Glutamatergic neuron (in vitro differentiated cells): ENCODE measurements around the gene MRC2. TPM values are rescaled to one million over a fixed set of nuclear protein-coding genes. Genes with fewer than 3 reads are reported as not detected.

Experiments used
- DNase-seq: peaks from one replicate; pipeline ENCODE4 v3.0.0; 2022
- H3K27ac Mint-ChIP-seq: one replicate; pipeline ENCODE4 v1.8.0; 2020; ENCODE audit warnings: mild to moderate bottlenecking, mixed read lengths, inconsistent platforms; ENCODE audit not compliant: unreplicated experiment
- H3K27me3 Mint-ChIP-seq: one replicate; pipeline ENCODE4 v1.8.0; 2020; ENCODE audit warnings: mild to moderate bottlenecking, moderate library complexity, mixed read lengths, inconsistent platforms; ENCODE audit not compliant: unreplicated experiment
- H3K36me3 Mint-ChIP-seq: one replicate; pipeline ENCODE4 v1.8.0; 2020; ENCODE audit warnings: mild to moderate bottlenecking, mixed read lengths, inconsistent platforms; ENCODE audit not compliant: unreplicated experiment
- H3K4me1 Mint-ChIP-seq: one replicate; pipeline ENCODE4 v1.8.0; 2020; ENCODE audit warnings: mild to moderate bottlenecking, low read depth, mixed read lengths, inconsistent platforms; ENCODE audit not compliant: unreplicated experiment
- H3K4me3 Mint-ChIP-seq: one replicate; pipeline ENCODE4 v1.8.0; 2020; ENCODE audit warnings: mild to moderate bottlenecking, mixed read lengths, inconsistent platforms; ENCODE audit not compliant: unreplicated experiment
- H3K9me3 Mint-ChIP-seq: one replicate; pipeline ENCODE4 v1.8.0; 2020; ENCODE audit warnings: mild to moderate bottlenecking, moderate library complexity, mixed read lengths, inconsistent platforms; ENCODE audit not compliant: unreplicated experiment
- total RNA-seq: library from RNA; stranded (reverse); fragmentation: NEBNext Ultra II Directional; extraction: Animal tissue kit (Norgen Biotek cat#: 25700); gene quantifications from one replicate; pipeline ENCODE4 v1.2.1, GENCODE V29; 2021; ENCODE audit not compliant: unreplicated experiment
- TF ChIP-seq, protein P1 (sequence below): fragments of 200-600 bp; sonication (generic); IDR thresholded peaks from one replicate; pipeline ENCODE4 v1.5.0; 2021; ENCODE audit not compliant: partially characterized antibody, unreplicated experiment

MRC2 gene
- total RNA-seq, 1 donor from 2014 or later = 24.0 TPM

DNA sequence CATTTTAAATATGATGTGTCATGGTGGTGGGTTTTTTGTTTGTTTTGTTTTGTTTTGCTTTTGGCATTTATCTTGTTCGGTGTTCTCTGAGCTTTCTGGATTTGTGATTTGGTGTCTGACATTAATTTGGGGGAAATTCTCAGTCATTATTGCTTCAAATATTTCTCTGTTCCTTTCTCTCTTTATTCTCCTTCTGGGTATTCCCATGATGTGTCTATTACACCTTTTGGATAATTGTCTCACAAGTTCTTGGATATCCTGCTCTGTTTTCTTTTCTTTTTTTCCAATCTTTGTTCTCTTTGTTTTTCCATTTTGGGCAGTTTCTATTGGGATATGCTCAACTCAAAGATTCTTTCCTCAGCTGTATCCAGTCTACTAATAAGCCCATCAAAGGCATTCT lies 92.1 kb downstream of the MRC2 start:
- DNase-seq = no peak
- peaks cover 6% of the 10 kb centered on the region for H3K36me3 Mint-ChIP-seq
- no peak overlapping the region for H3K27ac Mint-ChIP-seq
- H3K4me3 Mint-ChIP-seq = no peak overlapping the region
- H3K9me3 Mint-ChIP-seq = peaks cover 3% of the 10 kb centered on the region
- TF ChIP-seq, protein P1, sequence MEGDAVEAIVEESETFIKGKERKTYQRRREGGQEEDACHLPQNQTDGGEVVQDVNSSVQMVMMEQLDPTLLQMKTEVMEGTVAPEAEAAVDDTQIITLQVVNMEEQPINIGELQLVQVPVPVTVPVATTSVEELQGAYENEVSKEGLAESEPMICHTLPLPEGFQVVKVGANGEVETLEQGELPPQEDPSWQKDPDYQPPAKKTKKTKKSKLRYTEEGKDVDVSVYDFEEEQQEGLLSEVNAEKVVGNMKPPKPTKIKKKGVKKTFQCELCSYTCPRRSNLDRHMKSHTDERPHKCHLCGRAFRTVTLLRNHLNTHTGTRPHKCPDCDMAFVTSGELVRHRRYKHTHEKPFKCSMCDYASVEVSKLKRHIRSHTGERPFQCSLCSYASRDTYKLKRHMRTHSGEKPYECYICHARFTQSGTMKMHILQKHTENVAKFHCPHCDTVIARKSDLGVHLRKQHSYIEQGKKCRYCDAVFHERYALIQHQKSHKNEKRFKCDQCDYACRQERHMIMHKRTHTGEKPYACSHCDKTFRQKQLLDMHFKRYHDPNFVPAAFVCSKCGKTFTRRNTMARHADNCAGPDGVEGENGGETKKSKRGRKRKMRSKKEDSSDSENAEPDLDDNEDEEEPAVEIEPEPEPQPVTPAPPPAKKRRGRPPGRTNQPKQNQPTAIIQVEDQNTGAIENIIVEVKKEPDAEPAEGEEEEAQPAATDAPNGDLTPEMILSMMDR = no peak
- peaks cover 16% of the 10 kb centered on the region for H3K4me1 Mint-ChIP-seq
- no peaks in the 10 kb centered on the region for H3K27me3 Mint-ChIP-seq

DNA sequence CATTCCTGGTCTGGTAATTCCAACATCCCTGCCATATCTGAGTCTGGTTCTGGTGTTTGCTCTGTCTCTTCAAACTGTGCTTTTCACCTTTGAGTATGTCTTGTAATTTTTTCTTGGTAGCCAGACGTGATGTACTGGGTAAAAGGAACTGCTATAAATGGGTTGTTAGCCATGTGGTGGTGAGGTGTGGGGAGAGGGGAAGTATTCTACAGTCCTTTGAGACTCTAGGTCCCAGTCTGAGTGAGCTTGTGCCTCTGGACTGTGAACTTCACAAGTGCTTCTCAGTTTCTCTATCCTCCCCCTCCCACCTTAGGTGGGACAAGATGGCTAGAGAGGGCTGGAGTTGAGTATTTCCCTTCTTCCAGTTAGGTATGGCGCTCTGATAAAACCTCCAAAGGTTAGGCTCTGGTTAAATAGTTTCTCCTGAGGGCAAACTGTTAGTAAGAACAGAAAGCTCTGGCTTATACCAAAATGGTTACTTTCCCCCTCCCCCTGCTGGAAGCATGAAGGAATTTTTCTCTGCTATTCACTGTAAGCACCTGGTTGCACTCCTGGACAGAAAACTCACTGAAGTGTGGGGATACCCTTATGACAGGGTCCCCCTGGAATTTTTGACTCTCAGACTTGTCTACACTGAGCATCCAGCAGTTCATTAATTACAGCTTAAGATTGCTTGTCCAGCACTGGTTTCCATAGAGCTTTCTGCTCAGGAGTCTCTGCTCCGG lies 92.8 kb downstream of the MRC2 start:
- Mint-ChIP-seq H3K36me3 (peaks cover 6% of the 10 kb centered on the region), H3K27me3 (no peaks in the 10 kb centered on the region), H3K4me1 (peaks cover 22% of the 10 kb centered on the region), H3K9me3 (peaks cover 3% of the 10 kb centered on the region), H3K4me3 (no peak overlapping the region), H3K27ac (no peak overlapping the region)
- TF ChIP-seq, protein P1 = peak; percentile 36
- DNase-seq = no peak

DNA sequence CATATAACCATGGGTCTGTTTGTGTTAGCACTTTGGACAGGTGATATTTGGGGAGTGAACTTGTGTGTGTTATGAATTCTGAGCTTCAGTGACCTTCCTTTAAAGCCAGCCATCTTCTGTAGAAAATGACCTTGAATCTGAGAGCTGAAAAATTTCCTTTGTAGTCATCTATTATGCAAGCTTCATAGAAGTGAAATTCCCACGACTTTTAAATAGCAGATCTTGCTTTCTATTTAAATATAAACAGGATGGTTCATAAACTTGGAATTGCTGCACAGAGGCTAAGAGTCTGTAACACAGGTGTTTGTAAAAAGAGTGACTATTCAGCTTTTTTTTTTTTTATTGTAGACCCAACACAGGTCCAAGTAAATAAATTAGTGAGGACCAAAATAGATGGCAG lies 95.2 kb downstream of the MRC2 start:
- Mint-ChIP-seq H3K27ac (no peak overlapping the region), H3K9me3 (peaks cover 3% of the 10 kb centered on the region), H3K4me1 (peaks cover 25% of the 10 kb centered on the region), H3K36me3 (peaks cover 6% of the 10 kb centered on the region), H3K27me3 (no peaks in the 10 kb centered on the region), H3K4me3 (no peak overlapping the region)
- TF ChIP-seq, protein P1 = no peak
- no peak for DNase-seq

DNA sequence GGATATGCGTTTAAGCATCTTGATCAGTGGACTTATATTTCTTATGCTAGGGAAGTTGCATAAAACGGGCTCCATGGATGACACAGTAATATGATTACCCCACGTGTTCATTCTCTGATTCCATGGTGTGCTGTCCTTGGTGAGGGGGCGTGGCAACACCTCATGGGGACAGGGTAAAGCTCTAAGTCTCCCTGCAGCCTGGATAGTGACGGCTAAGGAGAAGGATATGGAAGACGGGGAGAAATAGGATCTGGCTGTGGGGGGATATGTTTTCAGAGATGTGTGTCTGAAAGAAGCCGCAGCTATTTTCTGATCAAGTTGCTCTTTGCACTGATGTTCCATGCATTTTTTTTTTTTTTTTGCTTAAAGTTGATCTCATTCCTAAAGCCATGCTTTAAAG lies 96.4 kb downstream of the MRC2 start:
- Mint-ChIP-seq H3K36me3 (peaks cover 6% of the 10 kb centered on the region), H3K4me1 (peaks cover 34% of the 10 kb centered on the region), H3K4me3 (no peak overlapping the region), H3K27me3 (peaks cover 2% of the 10 kb centered on the region), H3K9me3 (peaks cover 3% of the 10 kb centered on the region), H3K27ac (no peak overlapping the region)
- TF ChIP-seq, protein P1 = no peak
- DNase-seq = no peak

DNA sequence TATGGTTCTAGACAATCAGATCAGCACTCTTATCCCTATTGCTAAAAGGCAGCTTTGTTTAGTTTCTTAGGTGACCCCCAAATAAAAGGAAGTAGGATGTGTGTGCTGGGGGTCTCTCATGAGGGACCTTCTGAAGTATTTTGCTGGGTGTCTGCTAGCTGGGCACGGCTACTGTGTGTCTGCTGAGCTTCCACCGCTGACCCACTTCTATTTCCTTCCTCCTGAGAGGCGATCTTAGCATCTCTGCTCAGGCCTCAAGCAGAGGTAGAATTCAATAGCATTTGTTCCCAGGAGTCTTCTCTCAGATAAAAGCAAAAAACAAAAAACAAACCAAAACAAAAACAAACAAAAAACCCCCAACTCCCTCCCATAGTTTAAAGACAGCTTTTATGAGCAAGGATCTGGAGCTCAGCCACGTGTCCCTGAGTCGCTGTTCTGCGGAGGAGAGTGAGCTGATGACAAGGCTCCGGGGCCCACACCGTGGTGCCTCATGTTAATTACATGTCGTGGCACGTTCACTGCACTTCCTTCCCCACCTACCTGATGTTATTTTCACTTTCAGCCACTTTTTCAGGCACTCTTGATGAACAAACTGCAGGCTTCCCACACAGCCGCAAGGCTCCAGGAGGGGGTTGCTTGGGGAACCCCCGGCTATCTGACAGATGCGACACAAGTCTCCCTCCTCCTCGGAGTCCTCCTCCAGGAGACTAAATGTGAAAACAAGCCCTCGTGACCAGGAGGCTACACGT lies 97.1 kb downstream of the MRC2 start:
- DNase-seq = no peak
- H3K36me3 Mint-ChIP-seq = peaks cover 4% of the 10 kb centered on the region
- H3K27ac Mint-ChIP-seq = no peak overlapping the region

More for the DNA sequence above, 97.1 kb downstream of the MRC2 start:
- TF ChIP-seq, protein P1 = no peak
- Mint-ChIP-seq H3K27me3 (peaks cover 2% of the 10 kb centered on the region), H3K9me3 (peaks cover under 1% of the 10 kb centered on the region), H3K4me3 (no peak overlapping the region), H3K4me1 (peaks cover 34% of the 10 kb centered on the region)
